SJCRH30 (cell line): ENCODE data around the gene SPTLC2. TPM values are rescaled to one million over a fixed set of nuclear protein-coding genes. Genes with fewer than 3 reads are reported as not detected.

Experiments
- DNase-seq, 2 experiments: peaks; one replicate each; pipeline ENCODE4 v3.0.0-alpha.2; 2015 to 2020
- H3K27ac ChIP-seq: fragments of 250-450 bp; sonication (Bioruptor Pico); 2 replicates; pipeline ENCODE4 v1.5.1; 2020; ENCODE audit warnings: mild to moderate bottlenecking, moderate library complexity
- H3K27me3 ChIP-seq: fragments of 250-450 bp; sonication (Bioruptor Pico); 2 replicates; pipeline ENCODE4 v1.5.1; 2020; ENCODE audit warnings: mild to moderate bottlenecking, moderate library complexity
- H3K36me3 ChIP-seq: fragments of 250-450 bp; sonication (Bioruptor Pico); 2 replicates; pipeline ENCODE4 v1.5.1; 2020; ENCODE audit warnings: mild to moderate bottlenecking, moderate library complexity
- H3K4me1 ChIP-seq: fragments of 250-450 bp; sonication (Bioruptor Pico); 2 replicates; pipeline ENCODE4 v1.5.1; 2020; ENCODE audit warnings: mild to moderate bottlenecking, moderate library complexity
- H3K4me3 ChIP-seq: fragments of 250-450 bp; sonication (Bioruptor Pico); 2 replicates; pipeline ENCODE4 v1.5.1; 2020; ENCODE audit warnings: mild to moderate bottlenecking, moderate library complexity
- H3K9me3 ChIP-seq: fragments of 250-450 bp; sonication (Bioruptor Pico); replicated peaks from 2 replicates; pipeline ENCODE4 v1.5.1; 2020; ENCODE audit warnings: mild to moderate bottlenecking, moderate library complexity
- total RNA-seq: library from RNA; depleted of rRNA; stranded (reverse); fragments of >200 nt; shearing (Covaris generic); gene quantifications from 2 replicates; pipeline ENCODE4 v1.2.3, GENCODE V29; 2014

Gene SPTLC2
- total RNA-seq, 1 experiment from 2014 or later: 15.1 TPM

DNA sequence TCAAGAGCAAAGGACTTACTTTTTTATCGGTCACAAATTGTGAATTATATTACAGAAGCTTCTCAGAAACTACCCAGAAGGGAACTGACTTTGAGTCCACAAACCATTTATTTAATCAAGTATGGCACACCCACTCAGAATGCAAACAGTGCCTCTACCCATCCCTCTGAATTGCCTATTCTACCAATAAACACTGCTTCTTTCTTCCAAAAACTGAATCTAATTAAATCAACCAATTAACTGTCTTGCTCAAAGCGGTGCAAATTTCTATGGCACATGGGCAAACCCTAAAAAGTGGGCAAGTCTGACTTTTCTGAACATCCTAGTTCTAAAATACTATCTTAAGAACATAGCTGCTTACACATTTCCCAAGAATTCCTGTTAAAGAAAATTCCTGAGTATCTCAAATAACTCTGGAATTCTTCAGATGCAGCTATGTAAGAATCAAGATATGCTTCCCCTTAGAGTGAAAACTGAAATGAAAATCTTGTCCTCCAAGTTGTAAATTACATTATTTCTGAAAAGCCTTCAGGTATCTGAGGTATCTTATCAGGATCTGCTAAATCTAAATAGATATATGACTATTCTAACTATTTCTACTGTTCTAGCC is 4.3 kb downstream of the SPTLC2 start:
- no peaks in the 10 kb centered on the region for H3K36me3 ChIP-seq
- H3K27me3 ChIP-seq: no peaks in the 10 kb centered on the region
- H3K4me3 ChIP-seq: no peak overlapping the region
- no peak overlapping the region for H3K27ac ChIP-seq
- H3K9me3 ChIP-seq: no peaks in the 10 kb centered on the region
- DNase-seq: no peak
- H3K4me1 ChIP-seq: no peaks in the 10 kb centered on the region; the same call in 1 of the 2 replicates

DNA sequence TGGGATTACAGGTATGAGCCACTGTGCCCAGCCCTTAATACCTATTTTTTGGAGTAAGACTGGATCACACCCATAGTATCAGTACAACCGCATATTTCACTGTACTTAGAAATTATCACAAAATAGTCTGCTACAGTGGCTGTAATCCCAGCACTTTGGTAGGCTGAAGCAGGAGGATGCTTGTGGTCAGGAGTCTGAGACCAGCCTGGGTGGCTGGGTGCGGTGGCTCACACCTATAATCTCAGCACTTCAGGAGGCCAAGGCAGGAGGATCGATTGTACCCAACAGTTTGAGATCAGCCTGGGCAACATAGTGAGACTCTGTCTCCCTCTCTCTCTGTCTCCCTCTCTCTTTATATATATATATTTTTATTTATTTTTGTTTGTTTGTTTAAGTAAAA is 5.9 kb downstream of the SPTLC2 start:
- no peak for DNase-seq
- no peak overlapping the region for H3K27ac ChIP-seq
- H3K4me1 ChIP-seq: no peaks in the 10 kb centered on the region; the same call in 1 of the 2 replicates

DNA sequence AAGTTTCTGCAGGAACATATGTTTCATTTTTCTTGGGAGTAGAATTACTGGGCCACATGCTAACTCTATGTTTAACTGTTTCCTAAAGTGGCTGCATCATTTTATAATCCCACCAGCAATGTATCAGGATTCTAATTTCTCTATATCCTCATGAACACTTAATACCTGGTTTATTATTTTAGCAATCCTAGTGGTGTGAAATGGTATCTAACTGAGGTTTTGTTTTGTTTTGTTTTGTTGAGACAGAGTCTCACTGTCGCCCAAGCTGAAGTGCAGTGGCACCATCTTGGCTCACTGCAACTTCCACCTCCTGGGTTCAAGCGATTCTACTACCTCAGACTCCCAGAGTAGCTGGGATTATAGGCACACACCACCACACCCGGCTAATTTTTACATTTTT is 6.5 kb downstream of the SPTLC2 start:
- Histone ChIP-seq H3K4me3 (no peak overlapping the region), H3K36me3 (no peaks in the 10 kb centered on the region), H3K27me3 (no peaks in the 10 kb centered on the region), H3K9me3 (no peaks in the 10 kb centered on the region), H3K27ac (no peak overlapping the region), H3K4me1 (no peaks in the 10 kb centered on the region; the same call in 1 of the 2 replicates)
- DNase-seq: no peak

More for the DNA sequence above, 5.9 kb downstream of the SPTLC2 start:
- Histone ChIP-seq H3K27me3 (no peaks in the 10 kb centered on the region), H3K4me3 (no peak overlapping the region), H3K9me3 (no peaks in the 10 kb centered on the region), H3K36me3 (no peaks in the 10 kb centered on the region)

DNA sequence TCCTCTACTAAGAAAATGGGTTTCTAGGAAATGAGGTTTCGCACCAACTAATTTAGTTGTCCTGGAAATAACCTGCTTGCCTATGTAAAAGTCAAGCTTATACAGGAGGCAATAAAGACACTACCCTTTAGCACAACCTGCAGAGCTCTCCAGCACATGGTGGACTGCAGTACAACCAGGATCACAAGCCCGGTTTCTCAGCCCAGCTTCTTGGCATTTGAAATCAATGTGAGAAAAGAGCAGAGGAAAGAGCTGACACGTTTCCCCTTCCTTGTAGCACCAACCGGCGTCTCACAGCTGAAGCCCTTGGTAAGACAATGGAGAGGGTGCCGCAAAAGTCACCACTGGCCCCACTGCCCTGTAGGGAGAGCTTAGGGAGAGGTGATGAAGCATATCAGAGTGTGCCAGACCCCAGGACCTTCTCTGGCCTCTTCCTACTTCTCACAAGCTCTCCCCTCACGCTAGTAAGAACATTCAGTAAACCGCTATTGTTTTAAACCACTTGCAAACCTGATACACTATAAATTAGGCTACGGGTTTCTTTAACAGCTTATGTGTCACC is 8.6 kb downstream of the SPTLC2 start:
- Histone ChIP-seq H3K36me3 (no peaks in the 10 kb centered on the region), H3K27me3 (no peaks in the 10 kb centered on the region), H3K4me1 (no peaks in the 10 kb centered on the region), H3K27ac (no peak overlapping the region), H3K9me3 (no peaks in the 10 kb centered on the region), H3K4me3 (no peak overlapping the region)
- DNase-seq: no peak

DNA sequence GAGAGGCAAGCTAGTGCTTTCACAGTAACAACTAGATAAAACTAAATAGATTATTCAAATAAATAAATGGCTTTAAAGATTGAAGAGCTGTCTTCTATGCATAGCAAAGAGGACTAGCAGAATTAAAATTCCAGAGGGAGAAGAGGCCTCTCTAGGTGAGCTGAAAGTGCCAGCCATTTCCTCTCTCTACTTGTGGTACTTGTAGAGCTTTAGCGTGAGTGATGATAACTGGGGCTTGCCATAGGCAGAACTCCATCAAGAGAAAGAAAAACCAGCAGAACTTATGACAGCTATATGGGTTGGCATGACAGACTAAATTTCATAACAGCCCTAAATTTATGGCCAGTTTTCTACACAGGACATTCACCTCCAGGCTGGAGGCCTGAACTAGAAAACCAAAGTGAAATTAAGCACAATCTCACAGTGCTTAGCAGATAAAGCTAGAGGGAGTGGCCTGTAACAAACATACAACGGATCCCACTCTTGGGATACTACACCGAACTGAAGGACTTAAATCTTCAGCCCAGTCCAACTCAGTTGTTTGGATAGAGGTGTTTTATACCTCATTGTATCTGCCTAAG is 11.0 kb downstream of the SPTLC2 start:
- H3K9me3 ChIP-seq: no peaks in the 10 kb centered on the region
- H3K27ac ChIP-seq: no peak overlapping the region
- no peaks in the 10 kb centered on the region for H3K4me1 ChIP-seq
- no peaks in the 10 kb centered on the region for H3K27me3 ChIP-seq
- DNase-seq: no peak
- no peaks in the 10 kb centered on the region for H3K36me3 ChIP-seq
- H3K4me3 ChIP-seq: no peak overlapping the region

DNA sequence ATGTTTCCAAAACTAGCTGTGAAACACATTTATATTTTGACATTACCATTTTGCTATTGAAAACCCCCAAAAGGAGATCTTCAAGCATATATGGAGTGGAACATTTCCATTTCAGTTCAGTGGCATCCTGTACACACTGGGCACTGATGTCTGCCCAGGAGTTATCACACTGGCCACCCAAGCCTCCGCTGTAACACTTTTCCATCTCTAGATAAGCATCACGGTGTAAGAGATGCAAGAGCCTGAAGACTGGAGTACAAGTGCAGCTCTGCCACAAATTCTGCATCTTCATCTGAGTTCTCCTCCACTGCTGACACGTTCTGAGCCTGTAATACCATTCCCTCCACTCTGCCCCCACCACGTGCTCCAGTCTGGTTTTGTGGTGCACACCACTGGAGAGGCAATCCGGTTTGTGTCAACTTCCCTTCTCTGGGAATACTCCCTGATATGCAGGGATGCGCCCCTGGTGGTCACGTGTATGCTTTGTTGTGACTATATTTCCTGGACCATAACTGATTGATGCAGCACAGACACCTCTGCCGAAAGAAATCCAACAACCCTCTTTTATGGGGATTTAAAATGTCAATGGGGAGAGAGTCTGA is 12.7 kb downstream of the SPTLC2 start:
- no peaks in the 10 kb centered on the region for H3K27me3 ChIP-seq
- H3K36me3 ChIP-seq: no peaks in the 10 kb centered on the region
- no peak overlapping the region for H3K4me3 ChIP-seq
- no peak overlapping the region for H3K27ac ChIP-seq
- no peak for DNase-seq
- H3K4me1 ChIP-seq: no peaks in the 10 kb centered on the region; the same call in 1 of the 2 replicates
- no peaks in the 10 kb centered on the region for H3K9me3 ChIP-seq

DNA sequence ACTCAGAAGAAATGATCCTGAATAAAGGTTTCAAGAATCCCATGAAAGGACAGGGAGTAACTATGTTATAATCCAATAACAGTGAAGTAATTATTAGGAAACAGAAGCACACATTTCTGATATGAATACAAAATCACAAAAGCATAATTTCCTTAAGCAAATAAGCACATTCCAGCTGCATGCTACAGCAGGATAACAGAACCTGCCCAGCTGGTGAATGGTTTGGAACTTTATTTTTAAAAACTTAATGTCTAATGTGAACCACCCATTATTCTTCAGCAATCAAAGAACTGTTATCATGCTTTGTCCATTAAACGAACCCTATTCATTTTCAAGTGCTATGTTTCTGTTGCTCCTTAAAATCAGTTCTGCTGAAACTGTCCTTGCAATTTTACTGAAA is 13.4 kb downstream of the SPTLC2 start:
- H3K4me3 ChIP-seq: no peak overlapping the region
- no peak overlapping the region for H3K27ac ChIP-seq
- H3K36me3 ChIP-seq: no peaks in the 10 kb centered on the region
- DNase-seq: no peak
- no peaks in the 10 kb centered on the region; the same call in 1 of the 2 replicates for H3K4me1 ChIP-seq
- no peaks in the 10 kb centered on the region for H3K9me3 ChIP-seq
- H3K27me3 ChIP-seq: no peaks in the 10 kb centered on the region

DNA sequence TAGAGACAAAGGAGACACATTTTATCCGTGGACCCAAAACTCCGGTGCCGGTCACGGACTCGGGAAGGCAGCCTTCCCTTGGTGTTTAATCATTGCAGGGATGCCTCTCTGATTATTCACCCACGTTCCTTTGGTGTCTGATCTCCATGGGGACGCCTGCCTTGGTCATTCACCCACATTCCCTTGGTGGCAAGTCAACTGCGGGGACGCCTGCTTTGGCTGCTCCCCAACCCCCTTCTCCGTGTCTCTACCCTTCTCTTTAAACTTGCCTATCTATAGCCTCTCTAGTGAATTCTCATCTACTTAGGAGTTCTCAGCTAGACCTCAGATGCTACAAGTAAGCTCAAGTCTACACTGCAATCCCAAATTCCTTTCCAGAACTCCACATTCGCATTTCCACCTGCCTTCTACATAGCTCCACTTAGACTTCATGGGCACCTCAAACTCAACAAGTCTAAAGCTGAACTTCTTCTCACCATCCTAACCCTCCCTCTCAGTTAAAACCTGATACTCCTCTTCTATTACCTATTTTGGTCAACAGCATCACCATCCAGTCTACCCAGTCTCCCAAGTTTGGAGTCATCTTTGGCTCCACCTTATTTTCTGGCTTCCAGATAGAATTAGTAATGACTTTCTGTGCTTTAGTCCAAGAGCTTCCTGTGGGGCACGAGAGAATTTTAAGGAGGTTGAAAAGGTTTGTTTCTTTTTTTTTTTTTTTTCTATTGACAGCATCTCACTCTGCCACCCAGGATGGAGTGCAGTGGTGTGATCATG is 14.4 kb downstream of the SPTLC2 start:
- Histone ChIP-seq H3K27ac (no peak overlapping the region), H3K4me1 (no peaks in the 10 kb centered on the region; the same call in 1 of the 2 replicates), H3K9me3 (no peaks in the 10 kb centered on the region), H3K36me3 (no peaks in the 10 kb centered on the region), H3K27me3 (no peaks in the 10 kb centered on the region), H3K4me3 (no peak overlapping the region)
- no peak for DNase-seq

DNA sequence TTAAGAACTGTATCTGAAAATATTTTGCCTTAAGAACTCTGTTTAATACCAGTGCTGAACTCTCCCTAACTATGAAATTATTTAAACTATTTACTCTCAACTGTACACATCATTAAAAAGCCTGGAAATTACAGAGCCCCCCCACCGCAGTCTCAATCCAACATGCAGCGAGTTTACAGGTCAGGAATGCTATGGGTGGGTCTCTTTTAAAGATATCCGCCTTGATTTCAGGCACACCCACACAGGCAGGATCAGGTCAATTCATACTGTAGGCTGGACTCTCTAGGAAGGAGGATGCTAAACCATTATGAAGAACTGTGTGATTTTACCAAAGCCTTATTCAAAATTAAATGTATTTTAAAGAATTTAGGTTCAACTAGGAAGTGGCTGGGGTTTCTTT is 16.5 kb downstream of the SPTLC2 start:
- no peaks in the 10 kb centered on the region for H3K27me3 ChIP-seq
- no peaks in the 10 kb centered on the region for H3K9me3 ChIP-seq
- H3K27ac ChIP-seq: no peak overlapping the region
- no peak overlapping the region for H3K4me3 ChIP-seq
- no peaks in the 10 kb centered on the region for H3K36me3 ChIP-seq
- DNase-seq: no peak
- H3K4me1 ChIP-seq: no peaks in the 10 kb centered on the region; the same call in 1 of the 2 replicates

DNA sequence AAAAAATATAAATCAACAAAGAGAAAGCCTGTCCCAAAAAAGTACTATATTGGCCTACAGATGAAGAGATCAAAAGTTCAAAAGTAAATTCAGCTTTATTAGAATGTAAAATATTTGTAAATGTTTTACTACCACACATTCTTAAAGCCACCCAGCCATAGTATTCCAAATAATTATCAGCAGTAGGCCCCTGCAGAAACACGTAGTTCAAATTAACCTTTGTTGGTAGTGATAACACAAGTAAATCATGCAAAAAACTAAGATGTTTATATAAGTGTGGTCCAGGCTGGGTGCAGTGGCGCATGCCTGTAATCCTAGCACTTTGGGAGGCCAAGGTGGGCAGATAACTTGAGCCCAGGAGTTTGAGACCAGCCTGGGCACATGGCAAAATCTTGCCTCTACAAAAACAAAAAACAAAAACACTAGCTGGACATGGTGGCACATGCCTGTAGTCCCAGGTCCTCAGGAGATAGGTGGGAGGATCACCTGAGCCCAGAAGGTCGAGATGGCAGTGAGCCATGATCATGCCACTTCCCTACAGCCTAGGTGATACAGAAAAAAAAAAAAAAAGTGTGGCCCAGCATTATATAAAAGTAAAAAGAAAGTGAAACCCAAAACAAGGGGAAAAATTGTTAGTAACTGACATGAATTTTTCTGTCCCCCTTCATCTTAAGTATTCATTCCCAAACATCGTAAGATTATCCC is 17.9 kb downstream of the SPTLC2 start:
- H3K4me1 ChIP-seq: peaks cover 4% of the 10 kb centered on the region
- no peak overlapping the region for H3K27ac ChIP-seq
- no peaks in the 10 kb centered on the region for H3K9me3 ChIP-seq
- no peak overlapping the region for H3K4me3 ChIP-seq
- no peak for DNase-seq
- no peaks in the 10 kb centered on the region for H3K36me3 ChIP-seq
- no peaks in the 10 kb centered on the region for H3K27me3 ChIP-seq

DNA sequence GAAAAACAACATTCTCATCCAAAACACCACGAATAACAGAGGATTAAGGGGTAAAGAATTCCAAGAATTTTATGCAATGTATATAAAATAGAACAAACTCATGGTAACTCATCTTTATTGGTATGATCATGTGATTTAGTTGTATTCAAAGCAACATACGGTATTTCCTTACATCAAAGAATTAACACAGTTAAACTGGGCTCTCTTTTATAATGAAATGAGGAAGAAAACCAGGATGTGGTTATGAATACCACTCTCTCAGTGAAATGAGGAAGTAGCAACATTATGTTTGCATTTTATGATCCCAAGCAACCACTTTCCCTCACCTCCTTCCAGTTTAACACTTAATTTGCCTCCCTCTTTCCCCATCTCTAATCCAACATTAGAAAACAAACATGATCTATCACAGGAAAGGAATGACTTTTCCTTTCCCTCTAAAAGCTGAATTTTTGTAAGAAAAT is 22.9 kb downstream of the SPTLC2 start:
- DNase-seq: no peak
- Histone ChIP-seq H3K27me3 (no peaks in the 10 kb centered on the region), H3K4me1 (peaks cover 7% of the 10 kb centered on the region), H3K4me3 (no peak overlapping the region), H3K9me3 (no peaks in the 10 kb centered on the region), H3K27ac (peak overlapping the region; percentile 5; the same call in 1 of the 2 replicates), H3K36me3 (no peaks in the 10 kb centered on the region)

DNA sequence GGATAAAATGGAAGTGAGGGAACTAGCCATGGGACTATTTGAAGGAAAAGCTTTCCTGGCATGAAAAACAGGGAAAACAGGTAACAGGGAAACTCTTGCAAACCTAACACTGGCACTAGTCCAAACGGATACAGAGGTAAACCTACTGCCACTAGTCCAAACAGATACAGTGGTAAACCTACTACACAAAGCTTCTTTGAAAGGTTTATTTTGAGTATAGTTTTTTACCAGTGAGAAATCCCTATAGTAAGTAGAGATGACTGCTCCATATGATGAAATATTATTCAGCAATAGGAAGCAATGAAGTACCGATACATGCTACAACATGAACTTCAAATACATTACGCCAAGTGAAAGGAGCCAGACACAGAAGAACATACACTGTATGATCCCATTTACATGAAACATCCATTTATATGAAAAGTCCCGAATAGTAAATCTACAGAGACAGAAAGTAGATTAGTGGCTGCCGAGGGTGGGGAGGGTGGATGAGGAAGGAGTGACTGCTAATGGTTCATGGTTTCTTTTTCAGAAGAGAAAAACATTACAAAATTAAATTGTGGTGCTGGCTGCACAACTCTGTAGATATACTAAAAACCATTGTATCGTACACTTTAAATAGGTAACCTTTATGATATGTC is 25.5 kb downstream of the SPTLC2 start:
- Histone ChIP-seq H3K36me3 (no peaks in the 10 kb centered on the region), H3K27me3 (no peaks in the 10 kb centered on the region), H3K4me3 (no peak overlapping the region), H3K27ac (no peak overlapping the region), H3K4me1 (peaks cover 7% of the 10 kb centered on the region), H3K9me3 (no peaks in the 10 kb centered on the region)
- DNase-seq: no peak

DNA sequence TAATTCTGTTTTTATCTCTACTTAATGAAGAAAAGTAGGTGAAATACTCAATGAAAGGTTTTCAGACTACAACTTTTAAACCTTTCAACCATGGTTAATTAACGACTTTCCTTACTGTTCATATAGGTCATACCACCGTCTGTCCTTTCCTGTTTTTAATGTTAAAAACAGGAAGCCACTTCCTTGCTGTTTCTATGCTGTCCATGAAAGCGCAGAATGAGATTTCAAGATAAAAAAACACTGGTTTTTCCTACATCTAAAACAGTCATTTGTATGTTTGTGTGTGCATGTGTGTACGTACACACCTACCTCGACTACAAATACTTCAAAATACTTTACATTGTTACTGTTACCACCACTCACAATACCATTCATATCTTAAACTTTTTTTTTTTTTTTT is 27.3 kb downstream of the SPTLC2 start:
- Histone ChIP-seq H3K4me1 (peaks cover 7% of the 10 kb centered on the region), H3K27me3 (no peaks in the 10 kb centered on the region), H3K4me3 (no peak overlapping the region), H3K9me3 (no peaks in the 10 kb centered on the region), H3K27ac (no peak overlapping the region), H3K36me3 (no peaks in the 10 kb centered on the region)
- no peak for DNase-seq
